ENCODE results near the gene EFHB.
"Not testable (repeated sequence)": the region's sequence is repeated elsewhere in the genome, so short reads cannot be mapped to it uniquely, and the experiment has no call there.

EFHB gene

DNA sequence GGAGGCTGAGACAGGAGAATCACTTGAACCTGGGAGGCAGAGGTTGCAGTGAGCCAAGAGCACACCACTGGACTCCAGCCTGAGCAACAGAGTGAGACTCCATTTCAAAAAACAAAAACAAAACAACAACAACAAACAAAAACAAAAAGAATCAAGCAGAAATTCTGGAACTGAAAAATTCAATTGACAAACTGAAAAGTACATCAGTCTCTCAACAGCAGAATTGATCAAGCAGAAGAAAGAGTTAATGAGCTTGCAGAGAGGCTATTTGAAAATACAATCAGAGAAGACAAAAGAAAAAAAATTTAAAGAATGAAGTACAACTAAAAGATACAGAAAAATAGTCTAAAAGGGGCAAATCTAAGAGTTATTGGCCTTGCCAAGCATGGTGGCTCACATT lies 22.6 kb downstream of the EFHB start:
- POLR2A ChIA-PET = no interaction called here
- DNase-seq (ENCODE audit: extremely low spot score) = no peak
- CTCF ChIA-PET = interaction anchor here (1.7 kb wide), 1 partner anchor 14 kb away, joined by 3 read pairs; no protein-coding TSS in a partner anchor
- TF ChIP-seq, protein P1, sequence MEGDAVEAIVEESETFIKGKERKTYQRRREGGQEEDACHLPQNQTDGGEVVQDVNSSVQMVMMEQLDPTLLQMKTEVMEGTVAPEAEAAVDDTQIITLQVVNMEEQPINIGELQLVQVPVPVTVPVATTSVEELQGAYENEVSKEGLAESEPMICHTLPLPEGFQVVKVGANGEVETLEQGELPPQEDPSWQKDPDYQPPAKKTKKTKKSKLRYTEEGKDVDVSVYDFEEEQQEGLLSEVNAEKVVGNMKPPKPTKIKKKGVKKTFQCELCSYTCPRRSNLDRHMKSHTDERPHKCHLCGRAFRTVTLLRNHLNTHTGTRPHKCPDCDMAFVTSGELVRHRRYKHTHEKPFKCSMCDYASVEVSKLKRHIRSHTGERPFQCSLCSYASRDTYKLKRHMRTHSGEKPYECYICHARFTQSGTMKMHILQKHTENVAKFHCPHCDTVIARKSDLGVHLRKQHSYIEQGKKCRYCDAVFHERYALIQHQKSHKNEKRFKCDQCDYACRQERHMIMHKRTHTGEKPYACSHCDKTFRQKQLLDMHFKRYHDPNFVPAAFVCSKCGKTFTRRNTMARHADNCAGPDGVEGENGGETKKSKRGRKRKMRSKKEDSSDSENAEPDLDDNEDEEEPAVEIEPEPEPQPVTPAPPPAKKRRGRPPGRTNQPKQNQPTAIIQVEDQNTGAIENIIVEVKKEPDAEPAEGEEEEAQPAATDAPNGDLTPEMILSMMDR (IDR thresholded peaks at IDR 0.05; ENCODE audit: control extremely low read depth, extremely low read depth, low read depth, missing control alignments) = no peak

DNA sequence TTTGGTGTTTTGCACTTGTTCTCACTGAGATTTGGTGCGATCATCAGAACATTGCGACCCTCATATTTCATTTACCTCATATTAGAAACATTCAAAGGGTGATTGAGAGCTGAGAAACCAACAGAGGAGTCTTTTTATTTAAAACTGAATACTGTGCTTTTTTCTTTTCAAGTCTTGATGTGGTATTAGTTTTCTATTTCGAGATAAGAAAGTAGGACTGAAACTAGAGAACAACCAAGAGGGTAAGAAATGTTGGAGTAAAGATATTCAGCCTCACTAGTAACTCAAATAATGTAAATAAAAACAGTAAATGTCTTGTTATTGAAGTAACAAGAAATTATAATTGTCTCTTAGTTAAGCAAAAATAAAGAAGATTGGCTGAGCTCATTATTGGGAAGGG lies 26.5 kb downstream of the EFHB start:
- TF ChIP-seq, protein P1 (IDR thresholded peaks at IDR 0.05; ENCODE audit: control extremely low read depth, extremely low read depth, low read depth, missing control alignments) = no peak
- ChIA-PET POLR2A (no interaction called here), CTCF (interaction anchor here (1.6 kb wide), 1 partner anchor 10 kb away, joined by 7 read pairs; no protein-coding TSS in a partner anchor)
- DNase-seq (ENCODE audit: extremely low spot score) = no peak

DNA sequence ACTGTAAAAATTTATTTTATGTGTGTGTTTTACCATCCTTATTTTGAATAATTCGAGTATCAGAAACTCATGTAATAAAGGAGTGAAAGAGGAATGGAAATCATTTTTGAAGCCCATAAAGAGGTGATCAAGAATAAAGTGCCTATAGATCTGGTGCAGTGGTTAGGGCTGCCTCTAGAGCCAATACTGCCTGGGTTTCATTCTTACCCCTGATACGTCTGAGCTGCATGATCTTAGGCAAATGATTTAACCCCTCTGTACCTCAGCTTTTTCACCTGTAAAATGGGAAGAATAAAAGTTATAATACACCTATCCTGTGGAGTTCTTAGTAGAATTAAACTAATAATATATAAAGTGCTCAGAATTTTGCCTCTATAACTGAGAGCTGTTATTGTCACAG lies 30.4 kb downstream of the EFHB start:
- ChIA-PET POLR2A (no interaction called here), CTCF (no interaction called here)
- no peak for DNase-seq (ENCODE audit: extremely low spot score)
- TF ChIP-seq, protein P1 (IDR thresholded peaks at IDR 0.05; ENCODE audit: control extremely low read depth, extremely low read depth, low read depth, missing control alignments) = no peak

DNA sequence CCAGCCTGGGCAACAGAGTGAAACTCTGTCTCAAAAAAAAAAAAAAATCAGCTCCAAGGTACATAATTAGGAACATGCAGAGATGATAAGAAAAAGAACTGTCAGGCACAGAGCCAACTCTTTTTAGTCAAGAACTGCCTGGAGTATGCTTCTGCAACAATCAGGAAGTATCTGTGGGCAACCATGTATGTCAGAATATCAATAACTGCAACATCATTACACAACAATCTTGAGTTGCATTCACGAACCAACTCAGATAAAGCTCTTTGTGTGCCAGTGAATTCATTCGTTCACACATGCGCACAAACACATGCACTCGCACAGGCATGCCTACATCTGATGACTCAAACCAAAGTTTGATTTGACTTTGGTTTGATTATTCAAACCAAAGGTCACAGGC lies 32.1 kb downstream of the EFHB start:
- TF ChIP-seq, protein P1 (IDR thresholded peaks at IDR 0.05; ENCODE audit: control extremely low read depth, extremely low read depth, low read depth, missing control alignments) = no peak
- CTCF ChIA-PET = interaction anchor here (0.8 to 1.2 kb wide), 3 partner anchors 10 to 35 kb away, joined by 3 to 4 read pairs (median 3); no protein-coding TSS in a partner anchor
- POLR2A ChIA-PET = no interaction called here
- DNase-seq (ENCODE audit: extremely low spot score) = no peak

DNA sequence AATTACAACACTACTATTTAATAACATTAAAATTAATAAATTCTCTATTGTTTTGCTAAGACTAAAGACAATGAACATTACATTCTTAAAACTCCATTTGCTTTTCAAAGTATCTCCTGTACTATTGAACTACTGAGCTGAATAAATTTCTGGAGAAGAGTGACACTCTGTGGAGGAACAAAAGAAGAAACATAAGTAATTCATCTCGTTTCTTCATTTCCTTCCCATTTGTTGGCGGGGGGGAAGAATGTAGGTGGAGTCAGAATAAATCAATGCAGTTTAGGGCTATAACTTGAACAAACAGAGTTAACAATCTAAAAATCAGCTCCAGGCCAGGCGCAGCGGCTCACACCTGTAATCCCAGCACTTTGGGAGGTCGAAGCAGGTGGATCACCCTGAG lies 32.7 kb downstream of the EFHB start:
- ChIA-PET POLR2A (no interaction called here), CTCF (interaction anchor here (0.8 to 1.2 kb wide), 3 partner anchors 9 to 35 kb away, joined by 3 to 4 read pairs (median 3); no protein-coding TSS in a partner anchor)
- DNase-seq (ENCODE audit: extremely low spot score) = no peak
- TF ChIP-seq, protein P1 (IDR thresholded peaks at IDR 0.05; ENCODE audit: control extremely low read depth, extremely low read depth, low read depth, missing control alignments) = no peak

DNA sequence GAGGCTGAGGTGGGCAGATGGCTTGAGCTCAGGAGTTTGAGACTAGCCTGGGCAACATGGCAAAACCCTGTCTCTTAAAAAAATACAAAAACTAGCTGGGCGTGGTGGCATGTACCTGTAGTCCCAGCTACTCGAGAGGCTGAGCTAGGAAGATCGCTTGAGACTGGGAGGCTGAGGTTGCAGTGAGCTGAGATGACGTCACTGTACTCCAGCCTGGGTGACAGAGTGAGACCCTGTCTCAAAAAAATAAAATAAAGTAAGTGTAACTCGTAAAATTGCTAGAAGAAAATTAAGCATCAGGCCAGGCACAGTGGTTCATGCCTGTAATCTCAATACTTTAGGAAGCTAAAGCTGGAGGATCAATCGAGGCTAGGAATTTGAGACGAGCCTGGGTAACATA lies 34.2 kb downstream of the EFHB start:
- POLR2A ChIA-PET; DNase-seq (ENCODE audit: extremely low spot score): not testable (repeated sequence)
- CTCF ChIA-PET = interaction anchor here (0.7 to 1.4 kb wide), 3 partner anchors 12 to 553 kb away, joined by 3 read pairs; no protein-coding TSS in a partner anchor

DNA sequence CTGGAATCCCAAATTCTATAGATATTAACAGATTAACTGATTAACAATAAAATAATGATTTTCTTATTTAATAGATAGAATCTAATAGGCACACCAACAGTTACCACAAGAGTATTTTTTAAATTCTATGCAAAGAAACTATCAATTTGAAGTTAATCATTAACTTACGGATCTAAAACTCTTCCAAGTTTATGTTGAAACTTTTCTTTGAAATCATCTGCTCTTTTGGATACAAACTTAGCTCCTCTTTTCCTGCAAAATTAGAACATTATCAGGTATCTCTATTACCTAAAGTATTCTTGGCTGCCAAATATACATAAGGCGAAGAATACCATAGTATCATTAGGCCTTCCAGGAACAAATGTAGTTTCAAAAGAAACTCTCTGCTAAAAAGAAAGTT lies 34.8 kb downstream of the EFHB start:
- no peak for DNase-seq (ENCODE audit: extremely low spot score)
- POLR2A ChIA-PET = no interaction called here
- CTCF ChIA-PET = interaction anchor here (0.9 to 1.9 kb wide), 3 partner anchors 12 to 552 kb away, joined by 3 to 8 read pairs (median 3); no protein-coding TSS in a partner anchor
- TF ChIP-seq, protein P1 (IDR thresholded peaks at IDR 0.05; ENCODE audit: control extremely low read depth, extremely low read depth, low read depth, missing control alignments) = no peak

Measured in GM10248 (cell line).